ENCODE results near the gene FER.

Gene FER

DNA sequence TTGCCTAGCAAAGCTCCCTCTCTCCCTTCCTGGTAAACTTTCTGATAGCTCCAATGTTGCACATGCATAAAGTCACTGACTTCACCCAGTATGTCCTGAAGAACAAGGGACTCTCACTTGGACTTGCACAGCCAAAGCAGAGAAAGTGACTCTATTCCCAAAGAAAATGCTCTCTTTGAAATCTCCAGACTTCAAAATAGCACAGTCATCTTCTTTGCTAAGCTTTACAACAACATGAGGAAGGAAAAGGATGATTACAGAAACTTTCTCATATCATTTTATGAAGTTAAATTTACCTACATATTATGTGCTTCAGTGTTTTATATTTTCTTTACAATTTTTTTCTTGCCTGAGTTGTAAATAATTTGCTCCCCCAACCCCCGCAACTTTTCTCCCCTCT lies 397.4 kb downstream of the FER start:
- H3K9me3 Mint-ChIP-seq, result no peaks in the 10 kb centered on the region
- TF ChIP-seq, protein P1, sequence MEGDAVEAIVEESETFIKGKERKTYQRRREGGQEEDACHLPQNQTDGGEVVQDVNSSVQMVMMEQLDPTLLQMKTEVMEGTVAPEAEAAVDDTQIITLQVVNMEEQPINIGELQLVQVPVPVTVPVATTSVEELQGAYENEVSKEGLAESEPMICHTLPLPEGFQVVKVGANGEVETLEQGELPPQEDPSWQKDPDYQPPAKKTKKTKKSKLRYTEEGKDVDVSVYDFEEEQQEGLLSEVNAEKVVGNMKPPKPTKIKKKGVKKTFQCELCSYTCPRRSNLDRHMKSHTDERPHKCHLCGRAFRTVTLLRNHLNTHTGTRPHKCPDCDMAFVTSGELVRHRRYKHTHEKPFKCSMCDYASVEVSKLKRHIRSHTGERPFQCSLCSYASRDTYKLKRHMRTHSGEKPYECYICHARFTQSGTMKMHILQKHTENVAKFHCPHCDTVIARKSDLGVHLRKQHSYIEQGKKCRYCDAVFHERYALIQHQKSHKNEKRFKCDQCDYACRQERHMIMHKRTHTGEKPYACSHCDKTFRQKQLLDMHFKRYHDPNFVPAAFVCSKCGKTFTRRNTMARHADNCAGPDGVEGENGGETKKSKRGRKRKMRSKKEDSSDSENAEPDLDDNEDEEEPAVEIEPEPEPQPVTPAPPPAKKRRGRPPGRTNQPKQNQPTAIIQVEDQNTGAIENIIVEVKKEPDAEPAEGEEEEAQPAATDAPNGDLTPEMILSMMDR (IDR thresholded peaks at IDR 0.05), result no peak
- H3K4me3 Mint-ChIP-seq, result no peak overlapping the region
- H3K4me1 Mint-ChIP-seq, result peaks cover 32% of the 10 kb centered on the region
- H3K27ac Mint-ChIP-seq, result peak overlapping the region; percentile 18
- DNase-seq, result no peak
- H3K27me3 Mint-ChIP-seq (ENCODE audit: low read depth, poor library complexity), result no peaks in the 10 kb centered on the region
- no peaks in the 10 kb centered on the region for H3K36me3 Mint-ChIP-seq (ENCODE audit: low read depth)

GRCh38 chr5:109146591-109146990 lies 398.9 kb downstream of the FER start:
- H3K9me3 Mint-ChIP-seq, result no peaks in the 10 kb centered on the region
- DNase-seq, result no peak

GRCh38 chr5:109152565-109152964 lies 404.9 kb downstream of the FER start:
- no peaks in the 10 kb centered on the region for H3K27me3 Mint-ChIP-seq (ENCODE audit: low read depth, poor library complexity)
- no peak for DNase-seq
- H3K4me3 Mint-ChIP-seq, result no peak overlapping the region
- H3K4me1 Mint-ChIP-seq, result no peaks in the 10 kb centered on the region
- TF ChIP-seq, protein P1 (IDR thresholded peaks at IDR 0.05), result no peak
- no peak overlapping the region for H3K27ac Mint-ChIP-seq
- no peaks in the 10 kb centered on the region for H3K9me3 Mint-ChIP-seq
- no peaks in the 10 kb centered on the region for H3K36me3 Mint-ChIP-seq (ENCODE audit: low read depth)

More at GRCh38 chr5:109146591-109146990, 398.9 kb downstream of the FER start:
- Mint-ChIP-seq H3K4me1 (peaks cover 29% of the 10 kb centered on the region), H3K27me3 (ENCODE audit: low read depth, poor library complexity) (no peaks in the 10 kb centered on the region), H3K27ac (no peak overlapping the region), H3K4me3 (no peak overlapping the region), H3K36me3 (ENCODE audit: low read depth) (no peaks in the 10 kb centered on the region)
- TF ChIP-seq, protein P1 (IDR thresholded peaks at IDR 0.05), result no peak

GRCh38 chr5:109155625-109156024 lies 407.9 kb downstream of the FER start:
- Mint-ChIP-seq H3K9me3 (no peaks in the 10 kb centered on the region), H3K4me1 (no peaks in the 10 kb centered on the region), H3K27ac (no peak overlapping the region), H3K4me3 (no peak overlapping the region), H3K36me3 (ENCODE audit: low read depth) (no peaks in the 10 kb centered on the region), H3K27me3 (ENCODE audit: low read depth, poor library complexity) (no peaks in the 10 kb centered on the region)
- DNase-seq, result no peak
- TF ChIP-seq, protein P1 (IDR thresholded peaks at IDR 0.05), result no peak

DNA sequence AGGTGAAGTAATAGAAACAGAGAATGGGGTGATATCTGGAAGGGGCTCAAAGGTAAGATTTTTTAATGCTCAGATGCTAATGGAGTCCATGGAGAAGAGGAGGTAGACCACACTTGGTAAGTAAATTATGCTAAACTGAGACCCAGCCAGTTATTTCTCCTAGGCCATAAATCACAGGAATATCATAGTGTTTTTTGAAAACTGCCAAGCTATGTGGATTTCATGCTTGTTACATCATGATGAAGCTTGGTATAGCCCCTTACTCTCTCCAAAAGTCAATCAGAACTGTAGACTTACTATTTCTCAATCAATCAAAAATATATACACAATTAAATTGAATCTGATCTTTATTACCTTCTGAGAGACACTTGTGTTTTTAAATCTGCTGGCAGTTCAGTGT lies 409.2 kb downstream of the FER start:
- Mint-ChIP-seq H3K4me3 (no peak overlapping the region), H3K27ac (no peak overlapping the region), H3K36me3 (ENCODE audit: low read depth) (no peaks in the 10 kb centered on the region), H3K4me1 (no peaks in the 10 kb centered on the region), H3K27me3 (ENCODE audit: low read depth, poor library complexity) (no peaks in the 10 kb centered on the region), H3K9me3 (no peaks in the 10 kb centered on the region)
- DNase-seq, result no peak
- TF ChIP-seq, protein P1 (IDR thresholded peaks at IDR 0.05), result no peak

DNA sequence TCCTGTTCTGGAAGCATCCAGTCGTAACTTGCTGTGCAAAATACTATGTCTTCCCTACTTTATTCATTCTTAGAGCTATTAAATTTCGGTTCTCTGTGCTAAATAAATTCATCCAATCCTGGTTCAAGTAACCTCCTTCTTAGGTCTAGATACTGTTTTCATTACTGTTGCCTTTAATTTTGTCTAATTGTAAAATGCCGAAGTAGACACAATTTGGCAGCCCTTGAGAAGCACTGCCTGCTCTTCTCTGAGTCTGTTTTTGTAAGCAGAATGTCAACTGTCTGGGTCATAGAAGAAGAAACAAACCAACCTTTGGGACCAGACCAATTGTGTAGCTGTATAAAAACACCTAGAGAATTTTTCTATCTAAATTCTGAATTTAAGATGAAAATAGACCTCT lies 412.8 kb downstream of the FER start:
- H3K4me3 Mint-ChIP-seq, result no peak overlapping the region
- TF ChIP-seq, protein P1 (IDR thresholded peaks at IDR 0.05), result no peak
- H3K4me1 Mint-ChIP-seq, result no peaks in the 10 kb centered on the region
- no peaks in the 10 kb centered on the region for H3K27me3 Mint-ChIP-seq (ENCODE audit: low read depth, poor library complexity)
- H3K27ac Mint-ChIP-seq, result no peak overlapping the region
- H3K36me3 Mint-ChIP-seq (ENCODE audit: low read depth), result no peaks in the 10 kb centered on the region
- no peaks in the 10 kb centered on the region for H3K9me3 Mint-ChIP-seq
- no peak for DNase-seq

All from nephron progenitor cell (in vitro differentiated cells).